Measurements from ENCODE around the gene PLPP6.
A peak's percentile ranks its signal among the peaks of the same experiment; 100 is the strongest.

The PLPP6 gene

DNA sequence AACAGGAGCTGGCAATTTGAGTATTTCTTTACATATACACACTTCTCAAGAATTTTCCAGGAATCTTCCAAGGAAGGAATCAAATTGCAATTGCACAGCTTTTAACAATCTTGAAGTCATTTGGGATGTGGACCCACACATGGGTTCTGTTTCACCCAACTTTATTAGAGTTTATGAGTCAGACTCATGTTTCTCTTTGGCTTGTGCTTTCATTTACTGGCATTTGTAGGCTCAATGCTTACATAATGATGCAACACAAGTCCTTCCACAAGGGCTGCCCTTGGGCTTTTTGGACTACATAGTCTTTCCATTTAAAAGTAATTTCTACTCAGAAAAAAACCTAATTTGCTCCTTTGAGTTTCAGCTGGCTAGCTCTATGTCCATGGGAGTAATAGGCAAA is 12.7 kb downstream of the PLPP6 start:
- TF ChIP-seq, protein P1, sequence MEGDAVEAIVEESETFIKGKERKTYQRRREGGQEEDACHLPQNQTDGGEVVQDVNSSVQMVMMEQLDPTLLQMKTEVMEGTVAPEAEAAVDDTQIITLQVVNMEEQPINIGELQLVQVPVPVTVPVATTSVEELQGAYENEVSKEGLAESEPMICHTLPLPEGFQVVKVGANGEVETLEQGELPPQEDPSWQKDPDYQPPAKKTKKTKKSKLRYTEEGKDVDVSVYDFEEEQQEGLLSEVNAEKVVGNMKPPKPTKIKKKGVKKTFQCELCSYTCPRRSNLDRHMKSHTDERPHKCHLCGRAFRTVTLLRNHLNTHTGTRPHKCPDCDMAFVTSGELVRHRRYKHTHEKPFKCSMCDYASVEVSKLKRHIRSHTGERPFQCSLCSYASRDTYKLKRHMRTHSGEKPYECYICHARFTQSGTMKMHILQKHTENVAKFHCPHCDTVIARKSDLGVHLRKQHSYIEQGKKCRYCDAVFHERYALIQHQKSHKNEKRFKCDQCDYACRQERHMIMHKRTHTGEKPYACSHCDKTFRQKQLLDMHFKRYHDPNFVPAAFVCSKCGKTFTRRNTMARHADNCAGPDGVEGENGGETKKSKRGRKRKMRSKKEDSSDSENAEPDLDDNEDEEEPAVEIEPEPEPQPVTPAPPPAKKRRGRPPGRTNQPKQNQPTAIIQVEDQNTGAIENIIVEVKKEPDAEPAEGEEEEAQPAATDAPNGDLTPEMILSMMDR (IDR thresholded peaks at IDR 0.05; ENCODE audit: borderline replicate concordance, control extremely low read depth, extremely low read depth, insufficient read depth, missing control alignments): no peak
- in situ Hi-C loops (cut with MboI; ENCODE audit: low sequenced_read_pairs, unreplicated experiment): no loop called here
- DNase-seq (ENCODE audit: low spot score): no peak

DNA sequence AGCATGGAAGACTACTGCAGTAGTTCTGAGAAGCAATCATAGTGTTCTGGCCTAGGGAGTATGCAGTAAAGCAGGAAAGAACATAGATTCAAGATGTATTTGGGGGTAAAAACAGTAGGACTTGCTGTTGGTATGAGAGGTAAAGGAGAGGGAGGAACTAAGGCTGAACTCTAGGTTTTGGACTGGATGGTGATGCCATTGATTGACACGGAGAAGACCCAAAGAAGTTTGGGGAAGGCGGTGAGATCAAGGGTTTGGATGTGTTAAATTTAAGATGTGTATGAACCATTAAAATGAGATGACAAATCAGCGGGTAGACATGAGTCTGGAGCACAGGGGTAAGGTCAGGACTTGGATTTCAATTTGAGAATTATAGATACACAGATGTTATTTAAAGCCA is 15.3 kb downstream of the PLPP6 start:
- TF ChIP-seq, protein P1 (IDR thresholded peaks at IDR 0.05; ENCODE audit: borderline replicate concordance, control extremely low read depth, extremely low read depth, insufficient read depth, missing control alignments): no peak
- in situ Hi-C loops (cut with MboI; ENCODE audit: low sequenced_read_pairs, unreplicated experiment): no loop called here
- no peak for DNase-seq (ENCODE audit: low spot score)

DNA sequence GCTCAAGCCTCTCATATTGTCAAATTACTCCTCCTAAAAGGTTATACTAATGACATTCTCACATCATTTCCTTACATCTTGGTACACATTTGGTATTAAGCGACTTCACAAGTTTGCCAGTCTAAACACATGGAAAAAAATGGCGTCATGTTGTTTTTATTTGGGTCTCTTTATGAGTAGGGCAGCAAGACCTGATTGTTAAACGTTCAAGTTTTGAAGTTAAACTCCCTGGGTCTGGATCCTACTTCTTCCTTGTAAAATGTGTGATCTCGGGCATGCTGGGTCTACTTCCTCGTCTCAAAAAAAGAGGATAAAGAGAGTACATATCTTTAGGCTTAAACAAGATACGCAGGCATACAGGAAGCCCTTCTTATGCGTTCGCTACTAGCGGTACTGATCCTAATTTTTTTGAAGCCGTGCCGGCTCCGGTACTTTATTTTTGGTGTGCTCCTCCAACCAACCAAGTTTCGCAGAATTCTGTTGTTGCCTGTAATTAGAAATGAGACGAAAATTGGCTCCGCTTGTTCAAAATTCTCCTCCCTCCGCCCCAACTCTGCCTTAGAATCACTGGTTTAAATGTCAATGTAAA is 16.7 kb downstream of the PLPP6 start:
- in situ Hi-C loops (cut with MboI; ENCODE audit: low sequenced_read_pairs, unreplicated experiment): no loop called here
- TF ChIP-seq, protein P1 (IDR thresholded peaks at IDR 0.05; ENCODE audit: borderline replicate concordance, control extremely low read depth, extremely low read depth, insufficient read depth, missing control alignments): no peak
- DNase-seq (ENCODE audit: low spot score): no peak

DNA sequence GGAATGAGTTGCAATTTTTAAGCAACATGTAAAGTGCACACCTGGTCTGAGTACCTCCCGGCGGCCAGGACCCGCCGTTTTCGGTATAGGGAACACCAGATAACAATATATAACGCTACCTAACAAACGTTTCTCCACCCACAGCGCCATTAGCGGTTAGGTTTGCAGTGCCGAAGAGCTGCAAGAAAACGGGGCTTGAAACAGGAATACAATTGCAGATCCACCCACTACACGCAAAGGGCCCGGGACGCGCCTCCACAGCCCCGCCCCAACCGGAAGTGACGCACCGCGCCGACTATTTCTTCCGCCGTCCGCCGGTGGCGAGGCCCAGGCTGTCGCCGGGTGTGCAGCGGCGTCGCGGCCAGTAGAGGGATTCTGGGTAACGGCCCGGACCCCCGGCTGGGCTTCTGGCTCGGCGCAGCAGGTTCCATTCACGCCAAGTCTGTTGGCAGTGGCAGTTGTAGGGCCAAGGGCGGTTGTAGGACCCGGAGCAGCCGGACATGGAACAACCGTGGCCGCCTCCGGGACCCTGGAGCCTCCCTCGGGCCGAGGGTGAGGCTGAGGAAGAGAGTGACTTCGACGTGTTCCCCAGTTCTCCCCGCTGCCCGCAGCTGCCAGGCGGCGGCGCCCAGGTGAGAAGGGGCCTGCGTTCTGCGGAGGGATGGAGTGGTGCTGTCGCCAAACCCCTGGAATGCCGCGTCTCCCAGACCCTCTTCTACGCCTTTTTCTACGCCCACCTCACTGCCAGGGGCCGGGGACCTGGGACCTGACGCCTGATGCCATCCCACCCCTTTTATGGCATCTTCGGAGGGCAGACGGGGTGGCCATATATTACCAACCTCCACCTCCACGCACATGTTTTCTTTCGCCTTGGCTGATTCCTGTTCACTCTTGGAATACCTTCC is 17.4 kb downstream of the PLPP6 start, which contains the start of gene CDC37L1:
Gene CDC37L1, plus strand, starts transcription at position 302 of the 905 bp plus-strand sequence. Its CDS starts 199 bp downstream, at position 501.
- DNase-seq (ENCODE audit: low spot score): peak; percentile 94
- in situ Hi-C loops (cut with MboI; ENCODE audit: low sequenced_read_pairs, unreplicated experiment): no loop called here
- TF ChIP-seq, protein P1 (IDR thresholded peaks at IDR 0.05; ENCODE audit: borderline replicate concordance, control extremely low read depth, extremely low read depth, insufficient read depth, missing control alignments): peak; percentile 60

DNA sequence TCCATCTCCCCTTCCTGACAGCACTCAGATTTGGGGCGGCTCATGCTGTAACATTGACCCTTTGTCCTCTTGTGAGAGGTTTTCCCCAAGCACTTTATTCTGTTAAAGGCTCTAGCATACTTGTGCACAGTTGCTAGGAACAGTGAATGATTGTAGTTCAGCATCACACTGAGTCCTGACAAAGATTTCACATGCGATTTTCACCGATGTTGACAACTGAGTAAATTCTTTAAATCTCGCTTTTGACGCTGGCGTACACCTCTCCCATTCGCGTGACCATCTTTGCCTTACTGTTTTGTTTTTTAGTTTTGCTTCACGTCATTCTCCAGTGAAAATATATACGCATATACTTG is 18.1 kb downstream of the PLPP6 start:
- in situ Hi-C loops (cut with MboI; ENCODE audit: low sequenced_read_pairs, unreplicated experiment): no loop called here
- no peak for DNase-seq (ENCODE audit: low spot score)
- TF ChIP-seq, protein P1 (IDR thresholded peaks at IDR 0.05; ENCODE audit: borderline replicate concordance, control extremely low read depth, extremely low read depth, insufficient read depth, missing control alignments): no peak

DNA sequence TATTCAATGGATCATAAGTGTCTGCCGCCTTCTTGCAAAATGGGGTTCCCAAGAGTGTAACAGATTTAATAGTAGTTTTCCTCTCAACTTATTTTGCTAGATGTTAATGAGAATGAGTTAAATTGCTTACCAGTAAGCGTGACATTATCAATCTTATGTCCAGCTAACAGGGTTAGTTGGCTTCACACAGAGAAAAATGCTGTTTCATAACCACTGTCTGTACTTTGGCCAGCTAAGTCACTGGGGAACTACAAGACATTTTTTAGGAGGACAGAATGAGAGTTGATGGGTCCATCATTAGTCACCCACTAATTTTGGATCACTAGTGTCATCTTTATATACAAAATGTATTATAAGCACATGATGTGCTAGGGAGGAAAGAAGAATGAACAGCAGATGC is 18.7 kb downstream of the PLPP6 start:
- in situ Hi-C loops (cut with MboI; ENCODE audit: low sequenced_read_pairs, unreplicated experiment): no loop called here
- TF ChIP-seq, protein P1 (IDR thresholded peaks at IDR 0.05; ENCODE audit: borderline replicate concordance, control extremely low read depth, extremely low read depth, insufficient read depth, missing control alignments): no peak
- no peak for DNase-seq (ENCODE audit: low spot score)

Measured in GM13976 (cell line).